ENCODE results near the gene C3orf52.
"Not testable (repeated sequence)": the region's sequence is repeated elsewhere in the genome, so short reads cannot be mapped to it uniquely, and the experiment has no call there.

The C3orf52 gene

DNA sequence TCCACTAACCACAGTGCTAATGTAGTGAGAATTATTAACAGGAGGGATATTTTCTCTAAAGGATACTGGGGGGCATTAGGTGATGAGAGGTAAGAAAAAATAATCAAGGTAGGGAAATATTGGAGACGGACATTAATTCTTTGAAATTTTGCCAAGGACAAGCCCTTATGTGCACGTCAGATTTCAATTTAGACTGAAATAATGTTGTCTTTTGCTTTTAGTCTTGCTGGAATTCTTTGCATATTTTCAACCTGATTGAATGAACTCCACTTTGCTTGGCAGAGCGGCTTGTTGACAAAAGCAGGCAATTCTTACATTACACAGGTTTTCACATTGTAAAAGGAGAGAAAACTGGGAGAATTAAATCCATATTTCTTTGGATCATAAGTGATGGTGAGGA is 25.0 kb upstream of the C3orf52 start:
- Histone ChIP-seq H3K36me3 (ENCODE audit: control insufficient read depth, insufficient read depth, low read length) (no peaks in the 10 kb centered on the region), H3K4me1 (ENCODE audit: control insufficient read depth, insufficient read depth, low read length) (no peaks in the 10 kb centered on the region), H3K27me3 (ENCODE audit: control insufficient read depth, insufficient read depth, low read length) (no peaks in the 10 kb centered on the region), H3K9ac (ENCODE audit: low read length) (no peak overlapping the region), H3K27ac (ENCODE audit: low read depth, low read length) (no peak overlapping the region), H3K4me3 (ENCODE audit: low read length) (no peak overlapping the region)

DNA sequence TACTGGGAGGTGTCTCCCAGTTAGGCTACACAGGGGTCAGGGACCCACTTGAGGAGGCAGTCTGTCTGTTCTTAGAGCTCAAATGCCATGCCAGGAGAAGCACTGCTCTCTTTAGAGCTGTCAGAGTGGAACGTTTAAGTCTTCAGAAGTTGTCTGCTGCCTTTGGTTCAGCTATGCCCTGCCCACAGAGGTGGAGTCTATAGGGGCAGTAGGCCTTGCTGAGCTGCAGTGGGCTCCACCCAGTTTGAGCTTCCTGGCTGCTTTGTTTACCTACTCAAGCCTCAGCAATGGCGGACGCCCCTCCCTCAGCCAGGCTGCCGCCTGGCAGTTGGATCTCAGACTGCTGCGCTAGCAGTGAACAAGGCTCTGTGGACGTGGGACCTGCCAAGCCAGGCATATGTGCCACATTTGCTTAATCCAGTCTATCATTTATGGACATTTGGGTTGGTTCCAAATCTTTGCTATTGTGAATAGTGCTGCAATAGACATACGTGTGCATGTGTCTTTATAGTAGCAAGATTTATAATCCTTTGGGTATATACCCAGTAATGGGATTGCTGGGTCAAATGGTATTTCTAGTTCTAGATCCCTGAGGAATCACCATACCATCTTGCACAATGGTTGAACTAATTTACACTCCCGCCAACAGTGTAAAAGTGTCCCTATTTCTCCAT is 13.7 kb upstream of the C3orf52 start:
- H3K9ac ChIP-seq (ENCODE audit: low read length); H3K27ac ChIP-seq (ENCODE audit: low read depth, low read length); H3K27me3 ChIP-seq (ENCODE audit: control insufficient read depth, insufficient read depth, low read length); H3K4me1 ChIP-seq (ENCODE audit: control insufficient read depth, insufficient read depth, low read length); H3K36me3 ChIP-seq (ENCODE audit: control insufficient read depth, insufficient read depth, low read length); H3K4me3 ChIP-seq (ENCODE audit: low read length): not testable (repeated sequence)

GRCh38 chr3:112074006-112074405 is 12.2 kb upstream of the C3orf52 start:
- no peaks in the 10 kb centered on the region for H3K4me1 ChIP-seq (ENCODE audit: control insufficient read depth, insufficient read depth, low read length)
- no peak overlapping the region for H3K9ac ChIP-seq (ENCODE audit: low read length)
- H3K27me3 ChIP-seq (ENCODE audit: control insufficient read depth, insufficient read depth, low read length): no peaks in the 10 kb centered on the region
- no peak overlapping the region for H3K27ac ChIP-seq (ENCODE audit: low read depth, low read length)
- H3K4me3 ChIP-seq (ENCODE audit: low read length): no peak overlapping the region
- H3K36me3 ChIP-seq (ENCODE audit: control insufficient read depth, insufficient read depth, low read length): no peaks in the 10 kb centered on the region

DNA sequence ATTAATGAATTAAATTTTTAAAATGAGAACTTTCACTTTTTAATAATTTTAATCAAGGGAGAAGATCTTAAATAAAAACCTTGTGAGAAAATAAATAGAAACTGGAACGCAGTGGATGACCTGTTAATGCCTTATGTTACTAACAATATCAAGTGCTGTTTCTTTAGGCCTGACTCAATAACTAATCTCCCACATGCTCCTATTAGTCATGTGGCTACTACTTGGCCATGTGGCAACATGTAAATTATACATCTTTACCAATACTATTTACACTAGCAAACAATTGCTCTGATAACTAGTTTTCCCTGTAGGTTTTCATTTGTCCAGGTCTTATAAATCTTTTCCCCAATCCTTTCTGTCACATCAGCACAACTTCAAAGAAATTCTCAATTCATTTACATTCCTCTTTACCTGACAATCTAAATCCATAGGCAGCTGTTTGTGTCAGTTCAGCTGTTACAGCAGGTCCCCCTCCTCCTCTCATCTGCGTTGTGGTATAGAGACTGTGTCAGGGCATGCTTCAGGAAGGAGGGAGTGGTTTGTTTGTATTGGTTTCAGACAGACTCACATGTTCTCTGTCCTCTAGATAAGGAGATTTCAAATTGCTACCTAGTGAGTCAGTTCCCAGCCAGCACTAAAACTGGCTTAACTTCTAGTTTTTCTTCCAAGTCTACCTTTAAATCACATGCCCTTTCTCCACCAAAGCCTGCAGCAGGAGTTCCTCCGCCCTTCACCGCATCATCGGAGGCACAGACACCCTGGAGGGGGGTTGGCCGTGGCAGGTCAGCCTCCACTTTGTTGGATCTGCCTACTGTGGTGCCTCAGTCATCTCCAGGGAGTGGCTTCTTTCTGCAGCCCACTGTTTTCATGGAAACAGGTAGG is 11.3 kb upstream of the C3orf52 start:
- no peak overlapping the region for H3K27ac ChIP-seq (ENCODE audit: low read depth, low read length)
- no peak overlapping the region for H3K9ac ChIP-seq (ENCODE audit: low read length)
- H3K4me3 ChIP-seq (ENCODE audit: low read length): peak overlapping the region; percentile 36
- H3K36me3 ChIP-seq (ENCODE audit: control insufficient read depth, insufficient read depth, low read length): no peaks in the 10 kb centered on the region
- no peaks in the 10 kb centered on the region for H3K27me3 ChIP-seq (ENCODE audit: control insufficient read depth, insufficient read depth, low read length)
- H3K4me1 ChIP-seq (ENCODE audit: control insufficient read depth, insufficient read depth, low read length): no peaks in the 10 kb centered on the region

DNA sequence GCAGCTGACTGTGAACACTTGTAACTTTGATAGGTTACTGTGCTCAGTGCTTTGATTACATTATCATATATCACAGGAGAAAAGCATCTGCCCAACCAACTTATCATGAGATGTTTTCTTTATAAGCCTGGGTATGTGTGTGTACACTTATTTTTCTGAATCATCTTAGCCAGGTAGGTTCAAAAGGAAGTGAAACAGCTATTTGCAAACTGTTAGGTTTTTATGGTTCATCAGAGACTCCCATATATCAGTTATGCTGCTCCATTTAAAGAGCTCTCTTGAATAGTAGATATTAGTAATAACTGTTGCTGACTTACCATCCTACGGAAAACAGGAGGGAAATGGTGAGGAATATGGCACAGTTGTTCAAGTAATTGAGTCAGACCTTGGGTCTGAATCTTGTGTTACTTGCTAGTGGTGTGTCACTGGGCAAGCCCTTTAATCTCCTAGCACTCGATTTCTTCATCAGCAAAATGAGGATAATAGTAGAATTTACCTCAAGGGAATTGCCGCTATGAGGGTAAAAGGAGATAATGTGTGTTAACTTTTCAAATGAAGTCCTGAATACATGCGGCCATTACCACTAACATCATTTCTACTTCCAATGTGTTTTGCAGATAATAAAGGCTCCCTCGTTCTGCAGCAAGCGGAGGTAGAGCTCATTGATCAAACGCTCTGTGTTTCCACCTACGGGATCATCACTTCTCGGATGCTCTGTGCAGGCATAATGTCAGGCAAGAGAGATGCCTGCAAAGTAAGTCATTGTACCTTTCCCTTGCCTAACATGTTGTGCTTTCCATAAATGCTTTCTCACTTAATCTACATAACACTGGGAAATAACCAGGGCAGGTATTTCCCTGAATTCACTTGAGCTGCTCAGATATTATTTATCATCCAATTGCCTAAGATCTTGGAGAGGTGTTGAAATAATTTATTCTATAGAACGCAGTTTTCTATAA is 7.8 kb upstream of the C3orf52 start:
- Histone ChIP-seq H3K4me1 (ENCODE audit: control insufficient read depth, insufficient read depth, low read length) (no peaks in the 10 kb centered on the region), H3K9ac (ENCODE audit: low read length) (no peak overlapping the region), H3K4me3 (ENCODE audit: low read length) (no peak overlapping the region), H3K27me3 (ENCODE audit: control insufficient read depth, insufficient read depth, low read length) (no peaks in the 10 kb centered on the region), H3K27ac (ENCODE audit: low read depth, low read length) (no peak overlapping the region), H3K36me3 (ENCODE audit: control insufficient read depth, insufficient read depth, low read length) (no peaks in the 10 kb centered on the region)

DNA sequence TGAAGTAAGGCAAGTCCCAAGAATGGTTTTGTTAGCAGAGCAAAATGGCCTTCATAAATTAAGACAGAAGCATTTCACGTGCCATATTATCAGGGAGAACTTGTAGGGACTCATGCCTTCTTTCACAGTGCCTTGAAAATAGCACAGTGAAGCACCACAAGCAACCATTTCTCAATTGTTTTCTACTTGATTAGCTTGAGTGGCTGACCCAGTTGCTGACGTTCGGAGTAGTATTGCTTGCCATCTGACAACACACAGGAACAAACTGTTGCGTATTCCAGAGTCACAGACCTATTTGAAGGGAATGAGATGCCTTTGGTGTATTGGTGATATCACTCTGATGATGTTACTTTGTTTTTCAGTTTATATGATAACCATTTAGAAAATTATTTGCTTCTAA is 3.0 kb upstream of the C3orf52 start:
- Histone ChIP-seq H3K4me1 (ENCODE audit: control insufficient read depth, insufficient read depth, low read length) (peaks cover 2% of the 10 kb centered on the region), H3K36me3 (ENCODE audit: control insufficient read depth, insufficient read depth, low read length) (no peaks in the 10 kb centered on the region), H3K27me3 (ENCODE audit: control insufficient read depth, insufficient read depth, low read length) (no peaks in the 10 kb centered on the region), H3K27ac (ENCODE audit: low read depth, low read length) (no peak overlapping the region), H3K9ac (ENCODE audit: low read length) (no peak overlapping the region), H3K4me3 (ENCODE audit: low read length) (no peak overlapping the region)

GRCh38 chr3:112084980-112085705 is 1.0 kb upstream of the C3orf52 start:
- Histone ChIP-seq H3K36me3 (ENCODE audit: control insufficient read depth, insufficient read depth, low read length) (no peaks in the 10 kb centered on the region), H3K27me3 (ENCODE audit: control insufficient read depth, insufficient read depth, low read length) (no peaks in the 10 kb centered on the region), H3K27ac (ENCODE audit: low read depth, low read length) (no peak overlapping the region), H3K4me3 (ENCODE audit: low read length) (peak overlapping the region; percentile 80), H3K4me1 (ENCODE audit: control insufficient read depth, insufficient read depth, low read length) (peaks cover 2% of the 10 kb centered on the region), H3K9ac (ENCODE audit: low read length) (no peak overlapping the region)

DNA sequence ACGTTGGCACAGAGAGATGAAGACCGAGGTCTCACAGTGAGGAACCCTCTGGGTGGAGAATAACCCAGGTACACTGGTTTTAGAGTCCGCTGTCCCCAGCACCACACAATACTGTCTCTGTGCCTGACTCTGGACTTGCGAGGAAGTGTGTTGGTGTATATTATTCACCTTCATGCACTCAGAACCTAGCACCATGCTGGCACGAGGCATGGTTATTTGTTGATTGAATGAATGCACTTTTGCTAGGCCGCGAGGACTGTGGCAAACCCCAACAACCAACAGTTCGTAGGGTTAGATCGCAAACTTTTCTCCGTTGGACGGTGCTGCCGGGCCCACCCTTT is 484 bp upstream of the C3orf52 start:
- peak overlapping the region; percentile 80 for H3K4me3 ChIP-seq (ENCODE audit: low read length)
- no peak overlapping the region for H3K27ac ChIP-seq (ENCODE audit: low read depth, low read length)
- peaks cover 2% of the 10 kb centered on the region for H3K4me1 ChIP-seq (ENCODE audit: control insufficient read depth, insufficient read depth, low read length)
- H3K27me3 ChIP-seq (ENCODE audit: control insufficient read depth, insufficient read depth, low read length): no peaks in the 10 kb centered on the region
- H3K9ac ChIP-seq (ENCODE audit: low read length): no peak overlapping the region
- H3K36me3 ChIP-seq (ENCODE audit: control insufficient read depth, insufficient read depth, low read length): no peaks in the 10 kb centered on the region

DNA sequence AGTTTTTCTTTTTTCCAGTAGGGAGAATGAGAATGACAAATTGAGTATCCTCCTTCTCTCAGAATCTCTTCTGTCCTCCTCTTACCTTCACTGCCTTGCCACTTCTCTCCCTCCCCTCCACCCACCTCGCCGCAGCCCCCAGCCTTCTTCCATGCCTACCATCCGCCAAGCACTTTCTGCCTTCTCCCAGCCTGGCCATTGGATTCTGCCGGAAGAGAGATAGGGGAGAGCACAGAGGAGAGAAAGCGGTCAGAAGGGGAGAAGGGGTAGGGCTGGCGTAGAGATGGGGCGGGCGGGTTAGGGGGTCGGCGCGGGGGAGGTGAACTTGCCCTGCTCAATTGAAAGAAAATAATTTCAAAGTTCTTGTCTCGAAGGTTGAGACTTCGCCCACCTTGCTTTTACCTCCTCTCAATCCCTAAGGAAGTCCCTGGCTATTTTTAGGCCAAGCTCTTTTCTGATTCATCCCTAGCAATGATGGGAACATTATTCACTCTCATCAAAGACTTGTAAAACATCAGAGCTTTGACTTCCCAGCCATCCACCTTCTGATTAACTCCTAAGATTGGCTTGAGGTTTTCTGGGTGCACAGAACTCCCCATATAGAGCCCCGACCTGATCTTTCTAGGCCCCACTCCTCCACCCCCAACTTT is 811 bp downstream of the C3orf52 start:
- H3K27ac ChIP-seq (ENCODE audit: low read depth, low read length): no peak overlapping the region
- peak overlapping the region; percentile 80 for H3K4me3 ChIP-seq (ENCODE audit: low read length)
- H3K27me3 ChIP-seq (ENCODE audit: control insufficient read depth, insufficient read depth, low read length): no peaks in the 10 kb centered on the region
- H3K36me3 ChIP-seq (ENCODE audit: control insufficient read depth, insufficient read depth, low read length): no peaks in the 10 kb centered on the region
- H3K9ac ChIP-seq (ENCODE audit: low read length): no peak overlapping the region
- peaks cover 2% of the 10 kb centered on the region for H3K4me1 ChIP-seq (ENCODE audit: control insufficient read depth, insufficient read depth, low read length)

GRCh38 chr3:112087746-112088145 is 1.6 kb downstream of the C3orf52 start:
- no peaks in the 10 kb centered on the region for H3K36me3 ChIP-seq (ENCODE audit: control insufficient read depth, insufficient read depth, low read length)
- H3K9ac ChIP-seq (ENCODE audit: low read length): no peak overlapping the region
- H3K27ac ChIP-seq (ENCODE audit: low read depth, low read length): no peak overlapping the region
- no peaks in the 10 kb centered on the region for H3K27me3 ChIP-seq (ENCODE audit: control insufficient read depth, insufficient read depth, low read length)
- H3K4me1 ChIP-seq (ENCODE audit: control insufficient read depth, insufficient read depth, low read length): peaks cover 2% of the 10 kb centered on the region
- H3K4me3 ChIP-seq (ENCODE audit: low read length): no peak overlapping the region

DNA sequence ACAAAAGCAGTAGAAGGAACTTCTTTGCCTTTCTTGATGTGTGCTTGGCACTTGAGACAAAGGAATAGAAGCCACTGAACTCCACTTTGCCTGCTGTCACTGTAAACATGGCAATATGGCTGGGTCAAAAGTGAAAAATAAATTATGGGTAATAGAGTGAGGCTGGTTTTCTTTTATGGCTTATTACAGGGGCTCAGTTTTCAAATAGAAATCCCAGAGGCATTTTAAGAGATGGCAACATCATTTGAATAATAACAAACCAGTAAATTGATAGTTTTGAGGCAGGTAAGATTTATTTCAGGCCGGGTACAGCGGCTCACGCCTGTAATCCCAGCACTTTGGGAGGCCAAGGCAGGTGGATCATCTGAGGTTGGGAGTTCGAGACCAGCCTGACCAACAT is 2.8 kb downstream of the C3orf52 start:
- Histone ChIP-seq H3K9ac (ENCODE audit: low read length) (no peak overlapping the region), H3K4me3 (ENCODE audit: low read length) (no peak overlapping the region), H3K27ac (ENCODE audit: low read depth, low read length) (no peak overlapping the region), H3K27me3 (ENCODE audit: control insufficient read depth, insufficient read depth, low read length) (no peaks in the 10 kb centered on the region), H3K36me3 (ENCODE audit: control insufficient read depth, insufficient read depth, low read length) (no peaks in the 10 kb centered on the region), H3K4me1 (ENCODE audit: control insufficient read depth, insufficient read depth, low read length) (peaks cover 2% of the 10 kb centered on the region)
